Activated naive CD4-positive, alpha-beta T cell treated with anti-CD3 and anti-CD28 coated beads, Interleukin-2, amount 50 U/mL, for 72 hours (primary cell): Measurements from ENCODE around the gene CABCOCO1. TPM values are rescaled to one million over a fixed set of nuclear protein-coding genes. Genes with fewer than 3 reads are reported as not detected.
"Not testable (repeated sequence)": the region's sequence is repeated elsewhere in the genome, so short reads cannot be mapped to it uniquely, and the experiment has no call there.

Source experiments
- ATAC-seq, 2 donors: fragments of 150-1000 bp; cut with Tn5 transposase; 2 replicates each; pipeline ENCODE4 v1.10.0; 2021; ENCODE audit warnings: mild to moderate bottlenecking in 2 of 2, moderate library complexity in 2 of 2
- DNase-seq, 2 donors: peaks; one replicate each; pipeline ENCODE4 v3.0.0; 2021 to 2022; ENCODE audit warnings: low spot score in 2 of 2
- H3K27ac Mint-ChIP-seq, 2 donors: one replicate each; pipeline ENCODE4 v1.8.0; 2022; ENCODE audit warnings: mild to moderate bottlenecking in 2 of 2, mixed read lengths in 2 of 2
- H3K36me3 Mint-ChIP-seq, 2 donors: one replicate each; pipeline ENCODE4 v1.8.0; 2022; ENCODE audit warnings: mixed read lengths in 2 of 2
- H3K9me3 Mint-ChIP-seq, 2 donors: one replicate each; pipeline ENCODE4 v1.8.0; 2022; ENCODE audit warnings: mixed read lengths in 2 of 2
- total RNA-seq, 2 donors: library from RNA; stranded (reverse); gene quantifications; one replicate each; pipeline ENCODE4 v1.2.3, GENCODE V29; 2022

CABCOCO1 gene
- total RNA-seq, 2 donors from 2014 or later = not detected

GRCh38 chr10:61733358-61733940 lies 70.7 kb downstream of the CABCOCO1 start:
- ATAC-seq = no peak

DNA sequence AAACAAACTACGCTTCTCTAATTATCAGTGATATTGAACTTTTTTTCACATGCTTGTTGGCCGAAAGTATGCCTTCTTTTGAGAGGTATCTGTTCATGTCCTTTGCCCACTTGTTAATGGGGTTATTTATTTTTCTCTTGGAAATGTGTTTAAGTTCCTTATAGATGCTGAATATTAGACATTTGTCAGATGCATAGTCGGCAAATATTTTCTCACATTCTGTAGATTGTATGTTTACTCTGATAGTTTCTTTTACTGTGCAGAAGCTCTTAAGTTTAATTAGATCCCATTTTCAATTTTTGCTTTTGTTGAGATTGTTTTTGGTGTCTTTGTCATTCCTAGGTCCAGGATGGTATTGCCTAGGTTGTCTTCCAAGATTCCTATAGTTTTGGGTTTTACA lies 73.2 kb downstream of the CABCOCO1 start:
- DNase-seq = no peak
- ATAC-seq = no peak
- H3K9me3 Mint-ChIP-seq = peaks cover 0 to 3% of the 10 kb centered on the region in 2 donors
- no peak overlapping the region for H3K27ac Mint-ChIP-seq
- no peaks in the 10 kb centered on the region for H3K36me3 Mint-ChIP-seq

More at GRCh38 chr10:61733358-61733940, 70.7 kb downstream of the CABCOCO1 start:
- H3K36me3 Mint-ChIP-seq = no peaks in the 10 kb centered on the region
- peaks cover 0 to 3% of the 10 kb centered on the region in 2 donors for H3K9me3 Mint-ChIP-seq
- H3K27ac Mint-ChIP-seq = no peak overlapping the region
- peak in 1 of 2 donors; percentile 22 for DNase-seq

DNA sequence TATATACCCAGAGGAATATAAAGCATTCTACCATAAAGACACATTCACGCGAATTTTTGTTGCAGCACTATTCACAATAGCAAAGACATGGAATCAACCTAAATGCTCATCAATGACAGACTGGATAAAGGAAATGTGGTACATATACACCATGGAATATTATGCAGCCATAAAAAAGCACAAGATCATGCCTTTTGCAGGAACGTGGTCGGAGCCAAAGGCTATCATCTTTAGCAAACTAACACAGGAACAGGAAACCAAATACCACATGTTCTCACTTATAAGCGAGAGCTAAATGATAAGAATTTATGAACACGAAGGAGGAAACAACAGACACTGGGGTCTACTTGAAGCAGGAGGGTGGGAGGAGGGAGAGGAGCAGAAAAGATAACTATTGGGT lies 74.7 kb downstream of the CABCOCO1 start:
- not testable (repeated sequence) for H3K27ac Mint-ChIP-seq, ATAC-seq, H3K9me3 Mint-ChIP-seq, DNase-seq, H3K36me3 Mint-ChIP-seq

- Mint-ChIP-seq H3K36me3 (peaks cover 0 to 5% of the 10 kb centered on the region in 2 donors), H3K27ac (no peak overlapping the region), H3K9me3 (peaks cover 3 to 4% of the 10 kb centered on the region in 2 donors)
- DNase-seq (no peak), ATAC-seq (no peak)
Observed at GRCh38 chr10:61742812-61743211, 80.1 kb downstream of the CABCOCO1 start.

GRCh38 chr10:61744469-61744868 lies 81.7 kb downstream of the CABCOCO1 start:
- DNase-seq (no peak), ATAC-seq (no peak)
- Mint-ChIP-seq H3K9me3 (peaks cover 3 to 4% of the 10 kb centered on the region in 2 donors), H3K36me3 (peaks cover 0 to 5% of the 10 kb centered on the region in 2 donors), H3K27ac (no peak overlapping the region)

DNA sequence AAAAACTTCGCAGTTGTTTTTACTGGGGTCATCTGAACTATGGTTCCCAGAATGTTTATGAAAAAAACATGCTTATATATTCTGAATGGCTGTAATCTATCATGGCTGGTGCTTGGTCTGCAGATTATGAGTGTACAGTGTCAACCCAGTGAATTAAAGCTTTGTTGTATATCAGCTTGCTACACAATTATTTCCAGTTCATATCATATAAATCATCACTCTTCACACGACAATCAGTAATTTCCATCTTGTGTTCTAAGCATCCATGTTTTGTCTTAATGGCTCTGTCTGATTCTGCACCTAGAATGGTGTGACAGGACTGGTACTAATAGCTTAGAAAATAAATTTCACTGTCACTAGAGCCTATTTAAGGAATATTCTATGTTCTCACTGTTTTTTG lies 83.6 kb downstream of the CABCOCO1 start:
- Mint-ChIP-seq H3K27ac (no peak overlapping the region), H3K36me3 (peaks cover 0 to 5% of the 10 kb centered on the region in 2 donors), H3K9me3 (peaks cover 3 to 4% of the 10 kb centered on the region in 2 donors)
- DNase-seq (no peak), ATAC-seq (no peak)

DNA sequence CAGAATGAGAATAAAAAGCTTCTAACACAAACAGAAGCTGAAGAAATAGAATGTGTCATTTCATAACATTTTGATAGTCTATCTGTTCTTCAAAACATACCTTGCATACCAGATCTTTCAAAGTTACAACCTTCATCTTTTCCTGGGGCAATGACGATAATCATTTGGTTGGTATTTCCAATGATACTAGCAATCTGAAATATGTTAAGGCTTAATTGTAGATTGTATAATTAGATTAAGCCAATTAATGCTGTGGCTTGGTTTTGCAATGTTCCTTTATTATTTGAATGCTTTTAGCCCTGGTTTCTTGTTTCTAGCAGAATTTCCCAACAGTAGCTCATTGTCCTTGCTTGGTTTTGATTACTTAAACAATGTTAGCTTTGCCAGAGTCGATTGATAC lies 84.6 kb downstream of the CABCOCO1 start:
- ATAC-seq (no peak), DNase-seq (no peak)
- peaks cover 3 to 4% of the 10 kb centered on the region in 2 donors for H3K9me3 Mint-ChIP-seq
- H3K27ac Mint-ChIP-seq = no peak overlapping the region
- H3K36me3 Mint-ChIP-seq = peaks cover 0 to 5% of the 10 kb centered on the region in 2 donors

DNA sequence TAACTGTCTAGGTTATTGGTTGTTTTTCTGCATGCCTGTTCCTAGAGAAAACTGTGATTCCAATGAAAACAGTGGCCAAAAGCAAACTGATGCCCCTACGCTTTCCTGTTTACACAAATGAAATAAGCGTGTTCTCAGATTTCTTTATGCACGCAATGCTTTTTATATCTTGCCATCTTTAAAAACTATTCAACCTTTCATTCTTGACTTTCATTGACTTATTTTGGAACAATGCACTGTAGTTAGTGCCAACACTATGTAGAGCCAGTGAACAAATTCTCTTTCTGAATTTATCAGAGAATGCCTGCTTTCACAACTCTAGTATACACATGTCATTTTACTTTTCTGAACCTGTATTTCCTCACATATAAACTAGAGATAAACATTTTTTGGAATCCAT lies 86.6 kb downstream of the CABCOCO1 start:
- Mint-ChIP-seq H3K9me3 (peaks cover 3 to 4% of the 10 kb centered on the region in 2 donors), H3K36me3 (peaks cover 0 to 5% of the 10 kb centered on the region in 2 donors), H3K27ac (no peak overlapping the region)
- no peak for DNase-seq
- ATAC-seq = no peak

DNA sequence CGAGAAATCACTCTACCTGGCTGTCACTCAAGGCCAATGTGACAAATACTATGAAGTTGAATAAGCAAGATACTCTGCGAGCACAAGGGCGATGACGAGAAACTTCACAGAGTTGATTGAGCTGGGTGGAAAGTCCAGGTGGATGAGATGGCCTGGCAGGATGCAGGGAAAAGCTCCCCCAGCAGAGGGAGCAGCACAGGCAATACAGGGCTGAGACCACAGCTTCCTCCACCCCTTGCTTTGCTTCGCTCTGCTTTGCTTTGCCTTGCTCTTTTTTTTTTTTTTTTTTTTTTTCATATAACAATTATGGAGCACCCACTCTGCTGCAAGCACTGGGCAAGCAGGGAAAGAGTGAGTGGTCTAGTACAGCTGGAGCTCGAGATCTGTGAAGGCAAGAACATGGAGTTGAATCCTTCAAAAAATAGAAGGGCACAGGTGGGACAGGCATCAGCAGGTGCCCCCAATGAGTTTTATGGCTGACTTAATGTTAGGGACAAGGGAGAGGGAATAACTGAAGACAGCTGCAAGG lies 88.3 kb downstream of the CABCOCO1 start:
- DNase-seq (peak; percentile 58 to 66), ATAC-seq (peak; percentile 90 to 93)
- peak overlapping the region; percentile 64 to 73 for H3K27ac Mint-ChIP-seq
- H3K9me3 Mint-ChIP-seq = no peaks in the 10 kb centered on the region
- H3K36me3 Mint-ChIP-seq = no peaks in the 10 kb centered on the region

DNA sequence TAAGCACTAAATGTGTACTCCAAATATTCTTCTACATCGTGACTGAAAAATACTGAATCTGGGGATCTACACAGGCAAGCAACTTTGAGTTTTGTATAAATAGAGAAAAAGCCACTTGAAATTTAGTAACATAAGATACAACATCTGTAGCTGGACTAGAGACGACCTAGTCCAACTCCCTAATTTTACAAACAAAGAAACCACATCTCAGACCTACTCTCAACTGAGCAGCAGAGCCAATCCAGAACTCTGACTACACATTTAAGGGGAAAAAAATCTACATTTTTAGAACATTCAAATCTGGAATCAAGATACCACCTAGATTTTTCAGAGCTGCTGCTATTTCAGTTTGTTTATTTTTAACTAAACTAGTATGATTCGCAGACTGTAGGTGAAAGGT lies 88.9 kb downstream of the CABCOCO1 start:
- DNase-seq = no peak
- no peaks in the 10 kb centered on the region for H3K36me3 Mint-ChIP-seq
- H3K27ac Mint-ChIP-seq = peak overlapping the region in 1 of 2 donors; percentile 64
- H3K9me3 Mint-ChIP-seq = no peaks in the 10 kb centered on the region
- ATAC-seq = peak; percentile 19 to 40

GRCh38 chr10:61752111-61753011 lies 89.6 kb downstream of the CABCOCO1 start:
- no peaks in the 10 kb centered on the region for H3K9me3 Mint-ChIP-seq
- DNase-seq (no peak), ATAC-seq (peak; percentile 46 to 75)
- H3K36me3 Mint-ChIP-seq = no peaks in the 10 kb centered on the region
- H3K27ac Mint-ChIP-seq = peak overlapping the region; percentile 13 to 64

DNA sequence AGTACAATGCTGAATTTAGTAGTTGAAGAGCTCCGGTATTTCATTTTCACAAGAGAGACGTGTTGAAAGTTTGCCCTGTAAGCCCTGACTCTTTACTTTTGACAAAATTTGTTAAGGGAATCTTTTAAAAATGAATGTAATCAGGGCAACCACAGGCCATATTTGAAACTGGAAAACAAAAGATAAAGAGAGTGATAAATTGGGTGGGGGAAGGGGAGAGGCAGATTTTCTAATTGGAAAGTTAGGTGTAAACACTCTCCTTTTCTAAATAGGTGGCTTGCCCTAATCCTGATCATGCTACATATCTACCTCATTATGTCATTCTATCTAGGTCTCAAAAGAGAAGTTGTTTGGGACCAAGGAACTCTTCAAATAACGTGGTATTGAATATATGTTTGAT lies 90.7 kb downstream of the CABCOCO1 start:
- DNase-seq = no peak
- Mint-ChIP-seq H3K9me3 (no peaks in the 10 kb centered on the region), H3K27ac (no peak overlapping the region), H3K36me3 (no peaks in the 10 kb centered on the region)
- ATAC-seq = no peak

DNA sequence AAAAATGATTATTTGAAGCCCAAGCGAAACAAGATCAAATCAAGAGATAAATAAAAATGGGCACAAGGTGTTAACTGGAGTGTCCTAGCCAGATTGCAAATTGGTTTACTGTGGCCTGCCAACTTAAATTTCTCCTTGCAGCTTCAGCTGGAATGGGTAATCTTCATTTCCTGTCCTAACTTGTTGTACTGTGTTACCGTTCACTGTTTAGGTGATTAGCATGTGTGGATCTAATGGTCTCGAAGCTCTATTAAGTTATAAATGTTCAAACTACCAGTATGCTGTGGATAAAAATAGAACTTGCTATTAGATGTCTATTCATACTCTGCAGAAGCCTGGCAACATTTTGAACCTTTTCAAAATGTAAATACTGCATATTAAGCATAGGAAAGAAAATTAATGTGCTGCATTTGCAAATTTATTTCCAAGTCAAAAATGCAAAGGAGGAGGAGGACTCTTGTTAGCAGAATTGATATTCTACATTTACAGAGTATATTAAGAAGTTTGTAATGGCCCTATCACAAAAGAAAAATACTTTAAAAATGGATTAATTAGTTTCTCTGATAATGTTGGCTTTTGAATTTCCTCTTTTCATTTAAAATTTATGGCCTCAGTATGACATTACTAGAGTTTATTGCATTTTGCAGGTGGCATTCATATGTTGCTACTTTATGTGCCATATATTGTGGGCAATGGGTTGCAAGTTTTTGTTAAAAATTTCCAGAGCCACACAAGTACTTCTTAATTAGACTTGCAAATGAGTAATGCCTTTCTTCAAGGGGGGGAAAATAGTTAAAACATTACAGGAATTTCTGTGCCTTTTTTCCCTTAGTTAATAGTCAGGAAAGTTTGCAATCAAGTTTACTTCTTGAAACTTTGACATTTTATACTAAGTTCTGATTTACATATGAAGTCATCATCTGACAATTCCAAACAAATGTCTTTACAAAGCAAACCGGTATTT lies 92.1 kb downstream of the CABCOCO1 start:
- Mint-ChIP-seq H3K36me3 (peaks cover 0 to 4% of the 10 kb centered on the region in 2 donors), H3K9me3 (peaks cover 3 to 4% of the 10 kb centered on the region in 2 donors), H3K27ac (no peak overlapping the region)
- no peak for ATAC-seq
- DNase-seq = no peak

- Mint-ChIP-seq H3K36me3 (peaks cover 0 to 4% of the 10 kb centered on the region in 2 donors), H3K27ac (no peak overlapping the region), H3K9me3 (peaks cover 3 to 4% of the 10 kb centered on the region in 2 donors)
- DNase-seq (no peak), ATAC-seq (no peak)
Observed at GRCh38 chr10:61757001-61757400, 94.3 kb downstream of the CABCOCO1 start.

DNA sequence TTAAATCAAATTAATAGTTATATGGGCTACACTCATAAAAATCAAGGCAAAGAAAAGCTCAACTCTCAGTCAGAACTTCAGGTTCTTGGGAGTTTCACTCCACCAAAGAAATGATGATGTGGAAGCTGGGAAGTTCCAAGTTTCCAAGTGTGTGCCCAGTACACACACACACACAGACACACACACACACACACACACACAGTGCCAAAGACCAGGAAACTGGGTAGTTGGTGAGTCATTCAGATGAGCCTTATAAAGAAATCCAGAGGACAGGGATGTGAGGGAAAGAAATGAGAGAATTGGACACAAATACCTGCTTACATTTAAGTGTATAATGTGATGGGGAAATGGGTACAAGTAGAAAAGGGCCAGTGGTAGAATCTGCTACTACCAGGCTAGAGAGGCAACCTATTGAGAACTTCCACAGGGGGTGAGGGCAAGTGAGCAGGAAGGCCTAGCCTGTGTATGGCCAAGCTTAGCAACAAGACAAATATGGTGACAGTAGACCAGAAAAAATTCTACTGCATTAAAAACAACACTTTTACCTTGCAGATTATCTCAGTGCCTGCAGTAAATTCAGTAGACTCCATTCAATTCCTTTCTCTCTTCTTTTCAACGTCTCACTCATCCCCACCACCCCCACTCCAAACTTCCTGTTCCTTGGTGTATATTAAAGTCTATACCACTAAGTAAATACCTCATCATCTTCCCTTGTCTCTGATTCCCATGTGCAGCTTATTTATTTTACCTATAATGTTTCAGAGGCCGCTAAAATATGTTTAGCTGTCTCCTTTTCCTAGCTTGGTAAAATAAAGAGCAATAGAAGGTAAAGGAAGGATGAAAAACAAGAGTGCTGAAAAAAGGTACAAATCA lies 95.0 kb downstream of the CABCOCO1 start:
- peaks cover 3 to 4% of the 10 kb centered on the region in 2 donors for H3K9me3 Mint-ChIP-seq
- H3K27ac Mint-ChIP-seq = peak overlapping the region in 1 of 2 donors; percentile 32
- ATAC-seq (no peak), DNase-seq (no peak)
- H3K36me3 Mint-ChIP-seq = peaks cover 0 to 4% of the 10 kb centered on the region in 2 donors
